IMR-90 (cell line): ENCODE results near the gene RNF113A. TPM values are rescaled to one million over a fixed set of nuclear protein-coding genes. Genes with fewer than 3 reads are reported as not detected.

Source experiments
- ATAC-seq: fragments of 200-7000 bp; cut with Tn5 transposase; 2 replicates; pipeline ENCODE4 v1.9.1; 2020; ENCODE audit warnings: low read depth, mild to moderate bottlenecking, moderate library complexity
- BruUV-seq: library from RNA; stranded (reverse); fragments of 400-500 nt; replicated peaks from 2 replicates; lab custom pipeline; 2021; lab: Mats Ljungman, UMichigan
- CTCF ChIA-PET: fragments of 300-600 bp; formaldehyde crosslinking; extraction: SDS; loops from one replicate; lab custom pipeline; 2021; ENCODE audit warnings: antibody characterized with exemption; lab: Yijun Ruan, JAX
- POLR2A ChIA-PET: fragments of 300-600 bp; sonication (Branson Sonifier 250); formaldehyde crosslinking; loops from one replicate; lab custom pipeline; 2022; ENCODE audit warnings: antibody characterized with exemption; ENCODE audit not compliant: unreplicated experiment; lab: Charles Lee
- DNase-seq: peaks from one replicate; pipeline ENCODE4 v3.0.0; 2013
- H2AFZ ChIP-seq: replicated peaks from 2 replicates; pipeline ENCODE3; 2013; ENCODE audit warnings: low read length, mild to moderate bottlenecking; ENCODE audit not compliant: poor library complexity
- H2AK5ac ChIP-seq: 2 replicates; pipeline ENCODE4 v1.6.1; 2013; ENCODE audit warnings: low read depth, low read length, inconsistent platforms
- H2AK9ac ChIP-seq: replicated peaks from 2 replicates; pipeline ENCODE3; 2013; ENCODE audit warnings: mild to moderate bottlenecking, low read depth, low read length, moderate library complexity; ENCODE audit not compliant: poor library complexity
- H2BK120ac ChIP-seq: 2 replicates; pipeline ENCODE4 v1.6.1; 2013; ENCODE audit warnings: low read depth, low read length, inconsistent platforms
- H2BK15ac ChIP-seq: 3 replicates; pipeline ENCODE4 v1.6.1; 2013; ENCODE audit warnings: low read depth, low read length, inconsistent platforms
- H2BK20ac ChIP-seq: 2 replicates; pipeline ENCODE4 v1.6.1; 2013; ENCODE audit warnings: low read depth, mild to moderate bottlenecking, inconsistent platforms, low read length, moderate library complexity
- H2BK5ac ChIP-seq: 2 replicates; pipeline ENCODE4 v1.6.1; 2013; ENCODE audit warnings: mild to moderate bottlenecking, low read depth, low read length, inconsistent platforms; ENCODE audit not compliant: poor library complexity, severe bottlenecking
- H3K14ac ChIP-seq: replicated peaks from 2 replicates; pipeline ENCODE4 v1.6.1; 2013; ENCODE audit warnings: low read depth, low read length, inconsistent platforms
- H3K18ac ChIP-seq: 2 replicates; pipeline ENCODE4 v1.6.1; 2013; ENCODE audit warnings: low read depth, low read length, control low read depth
- H3K23ac ChIP-seq: 2 replicates; pipeline ENCODE4 v1.6.1; 2013; ENCODE audit warnings: low read depth, low read length, inconsistent platforms
- H3K27ac ChIP-seq: 2 replicates; pipeline ENCODE4 v1.5.1; 2013; ENCODE audit warnings: mild to moderate bottlenecking, control low read depth, low read length; ENCODE audit not compliant: insufficient read depth
- H3K27me3 ChIP-seq: 2 replicates; pipeline ENCODE4 v1.6.1; 2013; ENCODE audit warnings: low read length; ENCODE audit not compliant: control insufficient read depth, insufficient read depth
- H3K36me3 ChIP-seq: 2 replicates; pipeline ENCODE4 v1.6.1; 2013; ENCODE audit warnings: low read length, mixed read lengths; ENCODE audit not compliant: control insufficient read depth, insufficient read depth
- H3K4ac ChIP-seq: 2 replicates; pipeline ENCODE4 v1.6.1; 2013; ENCODE audit warnings: low read depth, low read length, inconsistent platforms
- H3K4me1 ChIP-seq: 2 replicates; pipeline ENCODE4 v1.6.1; 2013; ENCODE audit warnings: low read length, mixed read lengths; ENCODE audit not compliant: control insufficient read depth, insufficient read depth
- H3K4me2 ChIP-seq: 2 replicates; pipeline ENCODE4 v1.6.1; 2013; ENCODE audit warnings: low read depth, mild to moderate bottlenecking, control low read depth, low read length, moderate library complexity
- H3K4me3 ChIP-seq: 2 replicates; pipeline ENCODE4 v1.5.1; 2013; ENCODE audit warnings: low read depth, mild to moderate bottlenecking, control low read depth, low read length, moderate library complexity; ENCODE audit not compliant: insufficient read depth
- H3K56ac ChIP-seq: 2 replicates; pipeline ENCODE4 v1.6.1; 2013; ENCODE audit warnings: low read length, inconsistent platforms; ENCODE audit not compliant: insufficient read depth; ENCODE audit errors: extremely low read depth
- H3K79me1 ChIP-seq, 2 experiments: 2 replicates each; pipeline ENCODE4 v1.6.1; 2013; ENCODE audit warnings: low read length in 2 of 2, inconsistent platforms in 1 of 2, low read depth in 1 of 2
- H3K9ac ChIP-seq: 2 replicates; pipeline ENCODE4 v1.6.1; 2013; ENCODE audit warnings: low read depth, low read length, control low read depth
- H3K9me1 ChIP-seq: 2 replicates; pipeline ENCODE4 v1.6.1; 2013; ENCODE audit warnings: low read length, inconsistent platforms; ENCODE audit not compliant: insufficient read depth
- H3K9me3 ChIP-seq: 2 replicates; pipeline ENCODE4 v1.6.1; 2013; ENCODE audit warnings: low read length; ENCODE audit not compliant: control insufficient read depth, insufficient read depth
- H4K20me1 ChIP-seq: 2 replicates; pipeline ENCODE4 v1.6.1; 2013; ENCODE audit warnings: low read length, inconsistent platforms; ENCODE audit not compliant: insufficient read depth
- H4K5ac ChIP-seq: 2 replicates; pipeline ENCODE4 v1.6.1; 2013; ENCODE audit warnings: mild to moderate bottlenecking, low read depth, low read length, control low read depth
- H4K8ac ChIP-seq, 2 experiments: 2 replicates each; pipeline ENCODE4 v1.6.1; 2013; ENCODE audit warnings: low read depth in 2 of 2, low read length in 2 of 2, control low read depth in 1 of 2, inconsistent platforms in 1 of 2
- H4K91ac ChIP-seq: 2 replicates; pipeline ENCODE4 v1.6.1; 2013; ENCODE audit warnings: low read depth, low read length, inconsistent platforms; ENCODE audit not compliant: insufficient read depth
- BHLHE40 ChIP-seq: fragments of 150-350 bp; IDR thresholded peaks from 2 replicates; pipeline ENCODE4 v1.6.1; 2016; ENCODE audit warnings: mild to moderate bottlenecking, low read depth, low read length
- CEBPB ChIP-seq: IDR thresholded peaks from 2 replicates; pipeline ENCODE4 v1.6.1; 2012; ENCODE audit warnings: low read depth, low read length, improper control_type of control experiment
- CHD1 ChIP-seq: IDR thresholded peaks from 2 replicates; pipeline ENCODE4 v1.6.1; 2012; ENCODE audit warnings: low read depth, low read length, improper control_type of control experiment
- CTCF ChIP-seq: conservative IDR thresholded peaks from 2 replicates; pipeline ENCODE4 v1.5.1; 2012; ENCODE audit warnings: mild to moderate bottlenecking, low read depth, low read length, improper control_type of control experiment
- ELK1 ChIP-seq: fragments of 150-350 bp; IDR thresholded peaks from 2 replicates; pipeline ENCODE4 v1.6.1; 2016; ENCODE audit warnings: low read depth, mild to moderate bottlenecking, low read length, moderate library complexity, borderline replicate concordance
- FOS ChIP-seq: fragments of 150-350 bp; IDR thresholded peaks from 2 replicates; pipeline ENCODE4 v1.6.1; 2016; ENCODE audit warnings: low read depth, low read length
- MAFK ChIP-seq: IDR thresholded peaks from 2 replicates; pipeline ENCODE4 v1.6.1; 2012; ENCODE audit warnings: low read depth, low read length, improper control_type of control experiment
- MAZ ChIP-seq: IDR thresholded peaks from 2 replicates; pipeline ENCODE4 v1.6.1; 2012; ENCODE audit warnings: low read depth, mild to moderate bottlenecking, low read length, improper control_type of control experiment, moderate library complexity, borderline replicate concordance
- MXI1 ChIP-seq: IDR thresholded peaks from 2 replicates; pipeline ENCODE4 v1.6.1; 2012; ENCODE audit warnings: low read depth, mild to moderate bottlenecking, low read length, moderate library complexity, borderline replicate concordance
- NFE2L2 ChIP-seq: fragments of 150-350 bp; IDR thresholded peaks from 2 replicates; pipeline ENCODE4 v1.6.1; 2016; ENCODE audit warnings: low read depth, mild to moderate bottlenecking, low read length
- POLR2A ChIP-seq: IDR thresholded peaks from 2 replicates; pipeline ENCODE4 v1.6.1; 2012; ENCODE audit warnings: mild to moderate bottlenecking, low read depth, low read length
- RAD21 ChIP-seq: IDR thresholded peaks from 2 replicates; pipeline ENCODE4 v1.6.1; 2012; ENCODE audit warnings: low read length, improper control_type of control experiment
- RCOR1 ChIP-seq: IDR thresholded peaks from 2 replicates; pipeline ENCODE4 v1.6.1; 2012; ENCODE audit warnings: mild to moderate bottlenecking, low read length, improper control_type of control experiment; ENCODE audit not compliant: insufficient replicate concordance
- RFX5 ChIP-seq: IDR thresholded peaks from 2 replicates; pipeline ENCODE4 v1.8.0; 2012; ENCODE audit warnings: low read depth, mild to moderate bottlenecking, low read length, moderate library complexity
- SMC3 ChIP-seq: fragments of 150-350 bp; IDR thresholded peaks from 2 replicates; pipeline ENCODE4 v1.6.1; 2016; ENCODE audit warnings: low read depth, mild to moderate bottlenecking, antibody characterized with exemption, low read length, moderate library complexity
- USF2 ChIP-seq: fragments of 150-350 bp; IDR thresholded peaks from 2 replicates; pipeline ENCODE4 v1.6.1; 2017; ENCODE audit warnings: mild to moderate bottlenecking, antibody characterized with exemption, low read length, low read depth
- WGBS, 2 experiments: methylation state at CpG; one replicate each; pipeline versions ENCODE4 v1.1.5 to v1.1.7; 2013; ENCODE audit warnings: missing lambda C conversion rate in 2 of 2; ENCODE audit not compliant: insufficient read length in 1 of 2; ENCODE audit errors: extremely low coverage in 2 of 2; 5-methylcytosine and 5-hydroxymethylcytosine counted together
- dilution Hi-C: fragments of 300-500 bp; cut with HindIII; formaldehyde crosslinking; loops from one replicate; pipeline ENCODE4 v1.14.3; 2018; ENCODE audit warnings: low sequenced_read_pairs; ENCODE audit not compliant: unreplicated experiment
- in situ Hi-C: fragments of 300-500 bp; cut with MboI; formaldehyde crosslinking; loops from 3 replicates; pipeline ENCODE4 v1.14.3; 2019; ENCODE audit warnings: low sequenced_read_pairs, inconsistent platforms, mixed read lengths
- intact Hi-C: fragments of 100-400 bp; cut with micrococcal nuclease; formaldehyde crosslinking; loops from 2 replicates; pipeline ENCODE4 v1.10.0; 2022
- polyA plus RNA-seq, 3 experiments: library from polyadenylated mRNA; depleted of rRNA; stranded (reverse); fragments of >200 nt; gene quantifications; 2 replicates each; pipeline ENCODE4 v1.2.3, GENCODE V29; 2012; ENCODE audit warnings: low replicate concordance in 1 of 3
- total RNA-seq: library from RNA; depleted of rRNA; stranded (reverse); fragments of >200 nt; gene quantifications from 2 replicates; pipeline ENCODE4 v1.2.3, GENCODE V29; 2012

The RNF113A gene
- total and polyA plus RNA-seq, 2 of the 4 experiments (the other 2 are of a cell fraction) = 16.5 to 17.0 TPM

- in situ Hi-C loops (no loop called here), dilution Hi-C loops (no loop called here), intact Hi-C loops (no loop called here)
- Histone ChIP-seq H3K27ac (no peak overlapping the region), H3K9ac (no peak overlapping the region), H2BK15ac (no peak overlapping the region), H2AK9ac (no peak overlapping the region), H2BK120ac (no peak overlapping the region), H3K9me1 (no peaks in the 10 kb centered on the region), H4K20me1 (no peaks in the 10 kb centered on the region), H2BK5ac (no peak overlapping the region), H4K91ac (no peak overlapping the region), H2AFZ (no peak overlapping the region), H3K9me3 (no peaks in the 10 kb centered on the region), H3K56ac (no peak overlapping the region), H2AK5ac (no peak overlapping the region), H3K4me3 (no peak overlapping the region), H3K14ac (no peak overlapping the region), H2BK20ac (no peak overlapping the region), H3K18ac (no peak overlapping the region), H3K79me1 (no peaks in the 10 kb centered on the region), H3K4me2 (no peak overlapping the region), H3K4ac (no peak overlapping the region), H4K5ac (no peak overlapping the region), H3K4me1 (no peaks in the 10 kb centered on the region), H3K27me3 (no peaks in the 10 kb centered on the region), H3K23ac (no peak overlapping the region), H3K36me3 (no peaks in the 10 kb centered on the region; the same call in 1 of the 2 replicates), H4K8ac (no peak overlapping the region)
- no TSS peak for BruUV-seq
- ChIA-PET CTCF (no interaction called here), POLR2A (no interaction called here)
- no CpG with 5 or more reads among the region's 2 CpGs for WGBS, 2 experiments
- TF ChIP-seq SMC3 (no peak), MXI1 (no peak), FOS (no peak), RFX5 (no peak), NFE2L2 (no peak), MAFK (no peak), CTCF (no peak), BHLHE40 (no peak), MAZ (no peak), CHD1 (no peak), USF2 (no peak), RCOR1 (no peak), RAD21 (no peak), CEBPB (no peak), ELK1 (no peak), POLR2A (no peak)
- DNase-seq (no peak), ATAC-seq (no peak)
Measured at GRCh38 chrX:119878740-119879139, 7.2 kb upstream of the RNF113A start.
